HG02970 (cell line): ENCODE results near the gene UBR1.
"Not testable (repeated sequence)": the region's sequence is repeated elsewhere in the genome, so short reads cannot be mapped to it uniquely, and the experiment has no call there.

ENCODE experiments used
- ATAC-seq: cut with Tn5 transposase; IDR thresholded peaks from one replicate; pipeline ENCODE4 v1.9.1; 2021; ENCODE audit warnings: mild to moderate bottlenecking, moderate library complexity, moderate number of reproducible peaks; ENCODE audit not compliant: unreplicated experiment, low FRiP score

The UBR1 gene

GRCh38 chr15:42919799-42920518 is 185.9 kb downstream of the UBR1 start:
- ATAC-seq = no peak

GRCh38 chr15:42919308-42919707 is 186.5 kb downstream of the UBR1 start:
- no peak for ATAC-seq

DNA sequence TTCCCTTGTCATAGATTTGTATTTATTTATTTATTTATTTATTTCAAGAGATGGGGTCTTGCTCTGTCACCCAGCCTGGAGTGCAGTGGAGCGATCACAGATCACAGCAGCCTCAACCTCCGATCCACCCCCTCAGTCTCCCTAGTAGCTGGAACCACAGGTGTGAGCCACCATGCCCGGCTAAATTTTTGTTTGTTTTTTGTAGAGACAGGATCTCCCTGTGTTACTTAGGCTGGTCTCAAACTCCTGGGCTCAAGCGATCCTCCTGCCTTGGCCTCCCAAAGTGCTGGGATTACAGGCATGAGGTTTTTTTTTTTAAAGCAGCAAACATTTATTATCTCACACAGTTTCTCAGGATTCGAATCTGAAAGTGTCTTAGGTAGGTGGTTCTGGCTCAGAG is 187.8 kb downstream of the UBR1 start:
- ATAC-seq = no peak

GRCh38 chr15:42915654-42916315 is 190.1 kb downstream of the UBR1 start:
- no peak for ATAC-seq

DNA sequence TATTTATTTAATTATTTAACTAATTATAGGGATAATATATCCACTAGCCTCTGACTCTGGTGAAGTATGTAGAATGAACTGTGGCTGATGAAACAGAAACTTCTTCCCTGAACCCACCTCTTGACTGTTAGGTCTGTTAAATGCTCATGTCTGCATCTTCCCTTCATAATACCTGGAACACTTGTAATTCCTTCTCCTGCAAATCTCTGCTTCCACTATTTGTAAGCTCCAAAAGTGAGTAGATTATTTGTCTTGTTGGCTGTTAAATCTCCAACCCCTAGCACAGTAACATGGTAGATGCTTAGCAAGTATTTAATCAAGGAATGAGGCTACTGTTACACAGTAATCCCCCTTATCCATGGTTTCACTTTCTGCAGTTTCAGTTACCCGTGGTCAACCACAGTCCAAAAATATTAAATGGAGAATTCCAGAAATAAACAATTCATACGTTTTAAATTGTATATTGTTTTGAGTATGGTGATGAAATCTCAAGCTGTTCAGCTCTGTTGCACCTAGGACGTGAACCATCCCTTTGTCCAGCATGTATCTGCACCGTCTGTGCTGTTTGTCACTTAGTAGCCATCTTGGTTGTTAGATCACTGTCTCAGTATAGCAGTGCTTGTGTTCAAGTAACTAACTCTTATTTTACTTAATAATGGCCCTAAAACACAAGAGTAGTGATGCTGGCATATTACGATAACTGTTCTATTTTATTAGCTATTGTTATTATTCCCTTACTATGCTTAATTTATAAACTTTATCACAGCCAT is 190.9 kb downstream of the UBR1 start:
- ATAC-seq = no peak

DNA sequence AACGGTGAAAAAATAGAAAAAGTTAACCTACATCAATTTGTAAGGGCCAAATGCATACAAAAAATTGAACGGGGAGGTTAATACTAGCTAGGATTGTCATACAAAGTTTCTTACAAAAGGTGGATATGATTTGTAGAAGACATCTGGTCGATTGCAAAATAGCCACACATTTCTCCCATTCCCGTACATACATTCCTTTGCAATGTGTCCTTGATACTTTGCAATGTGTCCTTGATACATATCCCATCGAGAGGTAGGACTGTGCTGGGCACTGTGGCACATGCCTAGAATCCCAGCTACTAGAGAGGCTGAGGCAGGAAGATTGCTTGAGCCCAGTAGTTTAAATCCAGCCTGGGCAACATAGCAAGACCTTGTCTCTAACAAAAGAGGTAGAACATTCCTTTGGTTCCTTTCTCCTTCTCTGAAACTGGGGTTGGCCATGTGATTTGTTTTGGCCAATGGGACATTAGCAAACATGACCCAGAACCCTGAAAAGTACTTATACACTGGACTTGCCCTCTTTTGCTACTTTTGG is 194.7 kb downstream of the UBR1 start:
- ATAC-seq = no peak

DNA sequence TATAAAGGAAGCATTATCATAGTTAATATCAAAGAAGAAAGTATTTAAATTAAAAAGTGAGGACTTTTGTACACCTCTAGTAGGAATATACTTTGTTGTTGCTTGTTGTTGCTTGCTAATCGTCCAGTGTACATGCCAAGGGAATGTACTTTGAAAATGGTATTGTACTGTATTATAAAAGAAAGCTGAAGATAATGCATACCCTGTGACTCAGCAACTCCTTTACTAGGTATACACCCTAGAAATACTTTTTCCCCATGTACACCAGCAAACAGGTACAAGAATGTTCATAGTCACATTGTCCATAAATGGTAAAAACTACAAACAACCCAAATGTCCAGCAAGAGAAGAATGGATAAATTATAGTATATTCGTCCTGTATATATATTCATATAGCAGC is 197.3 kb downstream of the UBR1 start:
- ATAC-seq = no peak

- no peak for ATAC-seq
These were observed 202.2 kb downstream of the UBR1 start for GRCh38 chr15:42903388-42904324.

DNA sequence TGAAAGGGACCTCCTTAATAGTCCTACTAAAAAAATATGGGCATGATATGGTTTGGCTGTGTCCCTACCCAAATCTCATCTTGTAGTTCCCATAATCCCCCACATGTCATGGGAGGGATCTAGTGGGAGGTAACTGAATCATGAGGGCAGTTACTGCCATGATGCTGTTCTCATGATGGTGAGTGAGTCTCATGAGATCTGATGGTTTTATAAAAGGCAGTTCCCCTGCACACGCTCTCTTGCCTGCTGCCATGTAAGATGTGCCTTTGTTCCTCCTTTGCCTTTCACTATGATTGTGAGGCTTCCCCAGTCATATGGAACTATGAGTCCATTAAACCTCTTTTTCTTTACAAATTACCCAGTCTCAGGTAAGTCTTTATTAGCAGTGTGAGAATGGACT is 211.9 kb downstream of the UBR1 start:
- ATAC-seq = not testable (repeated sequence)
